HG03103 (cell line): Measurements from ENCODE around the gene TBC1D22A.
"Not testable (repeated sequence)": the region's sequence is repeated elsewhere in the genome, so short reads cannot be mapped to it uniquely, and the experiment has no call there.

Source experiments
- ATAC-seq: cut with Tn5 transposase; IDR thresholded peaks from one replicate; pipeline ENCODE4 v1.9.1; 2021; ENCODE audit warnings: low read depth; ENCODE audit not compliant: unreplicated experiment

The TBC1D22A gene

GRCh38 chr22:46978668-46979067 lies 216.2 kb downstream of the TBC1D22A start:
- not testable (repeated sequence) for ATAC-seq

GRCh38 chr22:46979506-46979905 lies 217.1 kb downstream of the TBC1D22A start:
- ATAC-seq: no peak

- no peak for ATAC-seq
These were observed 217.9 kb downstream of the TBC1D22A start for GRCh38 chr22:46980392-46980791.

- no peak for ATAC-seq
These were observed 220.2 kb downstream of the TBC1D22A start for GRCh38 chr22:46982635-46983034.

GRCh38 chr22:46983046-46983445 lies 220.6 kb downstream of the TBC1D22A start:
- no peak for ATAC-seq

GRCh38 chr22:46984751-46985506 lies 222.5 kb downstream of the TBC1D22A start:
- ATAC-seq: no peak

- ATAC-seq: no peak
These were observed 223.0 kb downstream of the TBC1D22A start for GRCh38 chr22:46985507-46985882.

- no peak for ATAC-seq
These were observed 224.3 kb downstream of the TBC1D22A start for GRCh38 chr22:46986788-46987187.

- no peak for ATAC-seq
These were observed 228.6 kb downstream of the TBC1D22A start for GRCh38 chr22:46990937-46991550.

GRCh38 chr22:46991666-46992065 lies 229.2 kb downstream of the TBC1D22A start:
- no peak for ATAC-seq

- ATAC-seq: no peak
These were observed 229.8 kb downstream of the TBC1D22A start for GRCh38 chr22:46992121-46992731.

- no peak for ATAC-seq
These were observed 231.2 kb downstream of the TBC1D22A start for GRCh38 chr22:46993633-46994032.

GRCh38 chr22:46994265-46994664 lies 231.8 kb downstream of the TBC1D22A start:
- no peak for ATAC-seq

- ATAC-seq: no peak
These were observed 232.5 kb downstream of the TBC1D22A start for GRCh38 chr22:46994983-46995382.

GRCh38 chr22:46995501-46996360 lies 233.3 kb downstream of the TBC1D22A start:
- ATAC-seq: no peak

GRCh38 chr22:46996595-46997310 lies 234.3 kb downstream of the TBC1D22A start:
- no peak for ATAC-seq

GRCh38 chr22:46997311-46997970 lies 235.0 kb downstream of the TBC1D22A start:
- no peak for ATAC-seq

GRCh38 chr22:46998331-46998730 lies 235.9 kb downstream of the TBC1D22A start:
- ATAC-seq: no peak

GRCh38 chr22:47000256-47000655 lies 237.8 kb downstream of the TBC1D22A start:
- ATAC-seq: no peak

- no peak for ATAC-seq
These were observed 238.4 kb downstream of the TBC1D22A start for GRCh38 chr22:47000888-47001287.
